Measurements from ENCODE around the gene WT1.

- no peak for TF ChIP-seq CTCF (IDR thresholded peaks at IDR 0.05; ENCODE audit: low read depth, low read length, missing input control)
- TF ChIP-seq MAX (IDR thresholded peaks at IDR 0.05): no peak
- TF ChIP-seq NR2F2 (IDR thresholded peaks at IDR 0.05): no peak
- no peak for TF ChIP-seq RAD21 (IDR thresholded peaks at IDR 0.05)
- no peak for TF ChIP-seq REST (IDR thresholded peaks at IDR 0.05)
These were observed 23.3 kb downstream of the WT1 start for GRCh38 chr11:32411942-32412615.

Data from liver (tissue), 3 donors.